HEK293T (cell line): ENCODE measurements around the gene ANO6.

Experiments used
- CTCF ChIA-PET: fragments of 350-600 bp; formaldehyde crosslinking; extraction: SDS; loops from one replicate; lab custom pipeline; 2021; ENCODE audit warnings: antibody characterized with exemption, inconsistent platforms; lab: Yijun Ruan, JAX
- POLR2A ChIA-PET: fragments of 350-600 bp; formaldehyde crosslinking; extraction: SDS; loops from one replicate; lab custom pipeline; 2020; ENCODE audit warnings: antibody characterized with exemption, inconsistent platforms; lab: Yijun Ruan, JAX
- DNase-seq: peaks from one replicate; pipeline ENCODE4 v3.0.0; 2012; ENCODE audit warnings: mixed read lengths; ENCODE audit errors: extremely low spot score
- ARNT ChIP-seq: fragments of 450-650 bp; IDR thresholded peaks from 2 replicates; pipeline ENCODE4 v1.6.1; 2017; ENCODE audit warnings: mild to moderate bottlenecking
- BHLHE40 ChIP-seq: fragments of 450-650 bp; IDR thresholded peaks from 2 replicates; pipeline ENCODE4 v1.6.1; 2016; ENCODE audit warnings: mild to moderate bottlenecking, moderate library complexity, borderline replicate concordance
- CTBP1 ChIP-seq: fragments of 450-650 bp; IDR thresholded peaks from 2 replicates; pipeline ENCODE4 v1.6.1; 2016; ENCODE audit warnings: borderline replicate concordance
- ELF4 ChIP-seq: fragments of 450-650 bp; IDR thresholded peaks from 2 replicates; pipeline ENCODE4 v1.6.1; 2017; ENCODE audit warnings: antibody characterized with exemption
- FOXA1 ChIP-seq: fragments of 450-650 bp; IDR thresholded peaks from 2 replicates; pipeline ENCODE4 v1.6.1; 2016; ENCODE audit warnings: mild to moderate bottlenecking
- FOXK2 ChIP-seq: fragments of 450-650 bp; IDR thresholded peaks from 2 replicates; pipeline ENCODE4 v1.6.1; 2016; ENCODE audit warnings: mild to moderate bottlenecking
- FOXM1 ChIP-seq: fragments of 450-650 bp; IDR thresholded peaks from 2 replicates; pipeline ENCODE4 v1.6.1; 2017; ENCODE audit warnings: mild to moderate bottlenecking, borderline replicate concordance
- HDGF ChIP-seq: fragments of 450-650 bp; IDR thresholded peaks from 2 replicates; pipeline ENCODE4 v1.6.1; 2017; ENCODE audit warnings: antibody characterized with exemption, borderline replicate concordance
- L3MBTL2 ChIP-seq: fragments of 450-650 bp; conservative IDR thresholded peaks from 2 replicates; pipeline ENCODE4 v1.6.1; 2016; ENCODE audit warnings: mild to moderate bottlenecking
- LEF1 ChIP-seq: fragments of 450-650 bp; IDR thresholded peaks from 2 replicates; pipeline ENCODE4 v1.6.1; 2017; ENCODE audit warnings: mild to moderate bottlenecking, borderline replicate concordance
- NFRKB ChIP-seq: fragments of 450-650 bp; IDR thresholded peaks from 2 replicates; pipeline ENCODE4 v1.6.1; 2016; ENCODE audit warnings: mild to moderate bottlenecking, moderate library complexity
- PKNOX1 ChIP-seq: fragments of 450-650 bp; IDR thresholded peaks from 2 replicates; pipeline ENCODE4 v1.6.1; 2016
- SP1 ChIP-seq: fragments of 450-650 bp; IDR thresholded peaks from 2 replicates; pipeline ENCODE4 v1.6.1; 2017
- SUZ12 ChIP-seq: fragments of 450-650 bp; IDR thresholded peaks from 2 replicates; pipeline ENCODE4 v1.6.1; 2016; ENCODE audit warnings: mild to moderate bottlenecking
- TARDBP ChIP-seq: fragments of 450-650 bp; IDR thresholded peaks from 2 replicates; pipeline ENCODE4 v1.6.1; 2016
- ZNF384 ChIP-seq: fragments of 450-650 bp; IDR thresholded peaks from 2 replicates; pipeline ENCODE4 v1.6.1; 2016

ANO6 gene

DNA sequence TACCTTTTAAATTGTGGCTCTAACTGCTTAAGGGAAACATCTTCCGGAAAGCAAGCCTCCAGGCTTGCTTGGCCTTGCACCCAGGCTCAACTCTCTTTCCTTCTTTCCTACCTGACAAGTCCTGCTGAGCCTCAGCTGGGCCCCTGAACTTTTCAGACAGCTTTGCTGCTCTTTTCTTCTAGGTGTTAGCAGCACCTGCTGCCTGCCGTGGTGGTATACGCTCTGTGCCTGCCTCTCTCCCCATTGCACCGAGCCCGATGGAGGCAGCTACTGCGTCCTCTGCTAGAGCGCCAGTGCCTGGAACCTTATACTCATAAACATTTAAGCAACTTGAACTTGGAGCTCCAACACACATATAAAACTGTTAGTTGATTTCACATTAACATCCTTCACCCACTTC, 195.7 kb downstream of the ANO6 start:
- no peak for DNase-seq
- CTCF ChIA-PET: no interaction called here
- TF ChIP-seq PKNOX1 (no peak), ARNT (no peak), SUZ12 (no peak), L3MBTL2 (no peak), NFRKB (no peak), FOXK2 (no peak), ELF4 (no peak), BHLHE40 (no peak), TARDBP (no peak), LEF1 (no peak), SP1 (no peak), HDGF (no peak), ZNF384 (no peak), FOXA1 (no peak), CTBP1 (no peak), FOXM1 (no peak)
- POLR2A ChIA-PET: no interaction called here

DNA sequence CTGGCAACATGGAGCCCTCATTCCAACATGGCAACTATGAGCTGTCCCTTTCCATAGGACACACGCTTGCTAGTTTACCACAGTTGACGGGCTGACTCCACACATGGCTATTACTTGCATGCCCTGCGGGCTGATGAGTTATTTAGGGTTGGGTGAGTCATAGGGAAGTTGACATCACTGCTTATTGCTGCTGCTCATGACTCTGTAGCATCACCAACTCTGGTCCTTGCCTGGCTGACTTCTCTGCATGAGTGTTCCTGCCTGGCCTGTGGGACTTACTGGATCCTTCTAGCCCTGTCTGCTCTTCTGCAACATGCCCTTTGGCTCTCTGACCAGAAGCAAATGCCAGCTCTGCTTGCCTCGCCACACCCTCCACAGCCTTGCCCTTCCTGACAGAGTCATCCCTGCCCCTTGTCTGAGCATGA, 199.5 kb downstream of the ANO6 start:
- POLR2A ChIA-PET: no interaction called here
- DNase-seq: peak; percentile 26
- CTCF ChIA-PET: interaction anchor here (0.6 kb wide), 1 partner anchor 128 kb away, joined by 5 read pairs; no protein-coding TSS in a partner anchor
- TF ChIP-seq HDGF (no peak), L3MBTL2 (no peak), ELF4 (no peak), NFRKB (no peak), ARNT (no peak), TARDBP (no peak)

DNA sequence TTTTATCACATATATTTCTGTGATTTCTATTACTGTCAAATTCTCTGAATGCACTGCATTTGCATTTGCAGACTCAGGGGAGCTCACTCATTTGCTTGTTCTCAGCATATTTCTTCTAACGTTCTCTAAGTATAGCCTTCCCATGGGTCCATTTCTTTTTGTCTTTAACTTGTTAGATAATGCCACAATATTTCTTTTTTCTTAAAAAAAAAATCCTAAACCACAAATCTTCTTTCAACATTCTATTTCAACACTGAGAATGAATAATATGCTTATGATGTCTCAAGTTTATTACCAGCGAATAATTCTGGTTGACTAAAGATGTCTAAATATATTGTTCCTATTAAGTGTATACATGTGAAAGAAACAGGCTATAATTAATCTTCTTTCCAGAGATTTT, 200.2 kb downstream of the ANO6 start:
- DNase-seq: no peak
- ChIA-PET CTCF (no interaction called here), POLR2A (no interaction called here)
- TF ChIP-seq ELF4 (no peak), ZNF384 (no peak), CTBP1 (no peak), NFRKB (no peak), FOXA1 (no peak), LEF1 (no peak), SP1 (no peak), FOXM1 (no peak), HDGF (no peak), ARNT (no peak), BHLHE40 (no peak), L3MBTL2 (no peak), TARDBP (no peak), FOXK2 (no peak), SUZ12 (no peak), PKNOX1 (no peak)

DNA sequence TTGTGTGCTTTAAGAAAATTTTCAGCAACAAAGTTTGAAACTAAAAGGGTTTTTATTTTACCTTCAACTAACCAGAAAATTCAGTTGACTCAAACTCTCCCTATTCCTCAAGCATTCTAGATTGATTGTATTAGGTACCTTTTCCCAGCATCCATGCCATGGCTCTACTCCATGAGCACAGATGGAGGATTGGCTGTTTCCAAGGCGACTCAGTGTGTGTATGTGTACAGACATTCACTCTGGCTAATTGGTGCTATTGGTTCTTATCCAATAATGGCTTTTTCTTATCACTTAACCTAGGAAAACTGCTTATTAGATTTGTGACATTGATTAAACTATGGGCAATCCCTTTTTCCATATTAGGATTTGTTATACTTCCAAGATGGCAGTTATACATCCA, 202.6 kb downstream of the ANO6 start:
- DNase-seq: no peak
- POLR2A ChIA-PET: no interaction called here
- CTCF ChIA-PET: no interaction called here

GRCh38 chr12:45419317-45419814, 203.5 kb downstream of the ANO6 start:
- TF ChIP-seq ELF4: no peak
- no peak for TF ChIP-seq ARNT
- TF ChIP-seq ZNF384: no peak
- no peak for TF ChIP-seq BHLHE40
- ChIA-PET POLR2A (no interaction called here), CTCF (no interaction called here)
- no peak for DNase-seq

More for the DNA sequence above, 202.6 kb downstream of the ANO6 start:
- no peak for TF ChIP-seq ARNT
- TF ChIP-seq FOXA1: no peak
- no peak for TF ChIP-seq L3MBTL2
- no peak for TF ChIP-seq NFRKB
- TF ChIP-seq FOXM1: no peak
- TF ChIP-seq ELF4: no peak
- no peak for TF ChIP-seq SP1
- no peak for TF ChIP-seq BHLHE40
- no peak for TF ChIP-seq FOXK2
- no peak for TF ChIP-seq CTBP1
- no peak for TF ChIP-seq TARDBP
- TF ChIP-seq ZNF384: no peak
- TF ChIP-seq LEF1: no peak
- TF ChIP-seq HDGF: no peak
- no peak for TF ChIP-seq SUZ12

DNA sequence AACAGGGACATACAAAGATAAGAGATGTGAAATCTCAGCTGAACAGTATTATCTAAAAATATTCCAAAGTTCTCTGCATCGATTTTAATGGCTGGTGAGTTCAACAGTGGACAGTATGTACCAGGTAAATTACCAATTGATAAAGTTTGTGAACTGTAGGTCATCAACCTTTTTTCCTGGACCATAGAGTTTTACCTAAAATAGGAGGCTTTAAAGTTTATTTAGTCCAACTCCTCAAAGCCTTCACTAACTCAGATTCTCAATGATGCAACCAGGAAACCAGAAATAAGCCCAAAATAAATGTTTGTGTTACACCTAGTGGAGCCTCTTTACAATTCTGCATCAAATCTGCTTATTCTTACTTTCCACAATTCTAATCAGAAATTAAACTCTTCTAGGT, 205.8 kb downstream of the ANO6 start:
- TF ChIP-seq L3MBTL2 (no peak), BHLHE40 (no peak), CTBP1 (no peak), NFRKB (no peak), ARNT (no peak), FOXM1 (no peak), ELF4 (no peak), SP1 (no peak), PKNOX1 (no peak), ZNF384 (no peak), LEF1 (no peak), SUZ12 (no peak)
- no peak for DNase-seq
- ChIA-PET POLR2A (no interaction called here), CTCF (no interaction called here)
